Measurements from ENCODE around the gene ARVCF.

GRCh38 chr22:20029550-20030225, 13.1 kb upstream of the ARVCF start:
- TF ChIP-seq ETV6 (IDR thresholded peaks at IDR 0.05; ENCODE audit: borderline replicate concordance in 1 of 2, low read depth in 2 of 2, low read length in 1 of 2): no peak
- no peak for TF ChIP-seq ETV6 (CRISPR knock-in tag; IDR thresholded peaks at IDR 0.05; ENCODE audit: borderline replicate concordance)
- TF ChIP-seq SNIP1 (IDR thresholded peaks at IDR 0.05; ENCODE audit: low read depth): no peak
- TF ChIP-seq SREBF1 (IDR thresholded peaks at IDR 0.05; ENCODE audit: borderline replicate concordance, low read depth, low read length): no peak
- no peak for TF ChIP-seq ZNF263 (CRISPR knock-in tag; IDR thresholded peaks at IDR 0.05; ENCODE audit: borderline replicate concordance)
- TF ChIP-seq ZNF395 (CRISPR knock-in tag; IDR thresholded peaks at IDR 0.05): no peak
- no peak for TF ChIP-seq CTCF (IDR thresholded peaks at IDR 0.05 in 2 of 3, conservative IDR thresholded peaks at IDR 0.05 in 1 of 3; ENCODE audit: insufficient read depth in 2 of 3, low read depth in 1 of 3, low read length in 3 of 3)
- no peak for TF ChIP-seq ZNF121 (CRISPR knock-in tag; conservative IDR thresholded peaks at IDR 0.05)

Measured in K562 (cell line).